PC-3 (cell line): Measurements from ENCODE around the gene ALDH8A1. TPM values are rescaled to one million over a fixed set of nuclear protein-coding genes. Genes with fewer than 3 reads are reported as not detected.

Experiments used
- ATAC-seq: fragments of 200-7000 bp; cut with Tn5 transposase; 2 replicates; pipeline ENCODE4 v1.9.1; 2020; ENCODE audit warnings: mild to moderate bottlenecking, moderate library complexity
- BruUV-seq: library from RNA; stranded (reverse); fragments of 400-500 nt; replicated peaks from 2 replicates; lab custom pipeline; 2021; lab: Mats Ljungman, UMichigan
- CTCF ChIA-PET: fragments of 300-600 bp; sonication (Branson Sonifier 250); formaldehyde crosslinking; loops from one replicate; lab custom pipeline; 2022; ENCODE audit warnings: antibody characterized with exemption; lab: Charles Lee
- POLR2A ChIA-PET: fragments of 300-600 bp; sonication (Branson Sonifier 250); formaldehyde crosslinking; loops from one replicate; lab custom pipeline; 2022; ENCODE audit warnings: antibody characterized with exemption; ENCODE audit not compliant: unreplicated experiment; lab: Charles Lee
- DNase-seq: peaks from one replicate; pipeline ENCODE4 v3.0.0-alpha.2; 2015
- H2AFZ ChIP-seq: fragments of 300-600 bp; sonication (generic); 2 replicates; pipeline ENCODE4 v1.6.0; 2016; ENCODE audit warnings: antibody characterized with exemption, low read length
- H3F3A ChIP-seq: fragments of 300-600 bp; sonication (generic); one replicate; pipeline ENCODE4 v1.6.0; 2017; ENCODE audit warnings: antibody characterized with exemption, low read length, control low read depth, mild to moderate bottlenecking; ENCODE audit not compliant: unreplicated experiment
- H3K27ac ChIP-seq: fragments of 300-600 bp; sonication (generic); 2 replicates; pipeline ENCODE4 v1.5.1; 2016; ENCODE audit warnings: mild to moderate bottlenecking, low read length
- H3K27me3 ChIP-seq: fragments of 300-600 bp; sonication (generic); 2 replicates; pipeline ENCODE4 v1.6.1; 2016; ENCODE audit warnings: low read length, mixed read lengths
- H3K36me3 ChIP-seq: fragments of 300-600 bp; sonication (generic); 2 replicates; pipeline ENCODE4 v1.6.1; 2016; ENCODE audit warnings: low read depth, mixed run types, low read length, mixed read lengths
- H3K4me1 ChIP-seq: fragments of 300-600 bp; sonication (generic); 2 replicates; pipeline ENCODE4 v1.5.1; 2016; ENCODE audit warnings: low read length; ENCODE audit not compliant: insufficient read depth
- H3K4me2 ChIP-seq: fragments of 300-600 bp; sonication (generic); 2 replicates; pipeline ENCODE4 v1.6.0; 2016; ENCODE audit warnings: low read length
- H3K4me3 ChIP-seq: fragments of 300-600 bp; sonication (generic); 2 replicates; pipeline ENCODE4 v1.5.1; 2016; ENCODE audit warnings: mild to moderate bottlenecking, low read length, mixed read lengths
- H3K79me2 ChIP-seq: fragments of 300-600 bp; sonication (generic); 2 replicates; pipeline ENCODE4 v1.6.1; 2017; ENCODE audit warnings: low read length, mixed read lengths
- H3K9ac ChIP-seq: fragments of 300-600 bp; sonication (generic); 2 replicates; pipeline ENCODE4 v1.6.0; 2016; ENCODE audit warnings: mild to moderate bottlenecking, low read length
- H3K9me2 ChIP-seq: fragments of 300-600 bp; sonication (generic); replicated peaks from 2 replicates; pipeline ENCODE4 v1.6.1; 2016; ENCODE audit warnings: mixed run types, low read length, mixed read lengths
- H3K9me3 ChIP-seq: fragments of 300-600 bp; sonication (generic); 2 replicates; pipeline ENCODE4 v1.6.1; 2016; ENCODE audit warnings: low read length, mixed read lengths
- H4K20me1 ChIP-seq: fragments of 300-600 bp; sonication (generic); 2 replicates; pipeline ENCODE4 v1.6.1; 2016; ENCODE audit warnings: low read length, mixed read lengths
- EZH2 ChIP-seq: fragments of 300-600 bp; sonication (generic); IDR thresholded peaks from one replicate; pipeline ENCODE4 v1.6.1; 2017; ENCODE audit warnings: antibody characterized with exemption, mild to moderate bottlenecking, low read length; ENCODE audit not compliant: unreplicated experiment
- EZH2phosphoT487 ChIP-seq: fragments of 300-600 bp; sonication (generic); IDR thresholded peaks from 2 replicates; pipeline ENCODE4 v1.6.1; 2018; ENCODE audit warnings: mild to moderate bottlenecking, antibody characterized with exemption, low read length, borderline replicate concordance
- intact Hi-C: fragments of 100-400 bp; cut with micrococcal nuclease; formaldehyde crosslinking; loops from 2 replicates; pipeline ENCODE4 v1.9.0; 2023
- total RNA-seq: library from RNA; depleted of rRNA; stranded (reverse); fragments of >200 nt; gene quantifications from 2 replicates; pipeline ENCODE4 v1.2.3, GENCODE V29; 2014
- TF ChIP-seq, protein P1 (sequence below): fragments of 300-600 bp; sonication (generic); conservative IDR thresholded peaks from 2 replicates; pipeline ENCODE4 v1.5.1; 2017; ENCODE audit warnings: antibody characterized with exemption, low read depth, mild to moderate bottlenecking, low read length

Gene ALDH8A1
- total RNA-seq, 1 experiment from 2014 or later, result 1.9 TPM

DNA sequence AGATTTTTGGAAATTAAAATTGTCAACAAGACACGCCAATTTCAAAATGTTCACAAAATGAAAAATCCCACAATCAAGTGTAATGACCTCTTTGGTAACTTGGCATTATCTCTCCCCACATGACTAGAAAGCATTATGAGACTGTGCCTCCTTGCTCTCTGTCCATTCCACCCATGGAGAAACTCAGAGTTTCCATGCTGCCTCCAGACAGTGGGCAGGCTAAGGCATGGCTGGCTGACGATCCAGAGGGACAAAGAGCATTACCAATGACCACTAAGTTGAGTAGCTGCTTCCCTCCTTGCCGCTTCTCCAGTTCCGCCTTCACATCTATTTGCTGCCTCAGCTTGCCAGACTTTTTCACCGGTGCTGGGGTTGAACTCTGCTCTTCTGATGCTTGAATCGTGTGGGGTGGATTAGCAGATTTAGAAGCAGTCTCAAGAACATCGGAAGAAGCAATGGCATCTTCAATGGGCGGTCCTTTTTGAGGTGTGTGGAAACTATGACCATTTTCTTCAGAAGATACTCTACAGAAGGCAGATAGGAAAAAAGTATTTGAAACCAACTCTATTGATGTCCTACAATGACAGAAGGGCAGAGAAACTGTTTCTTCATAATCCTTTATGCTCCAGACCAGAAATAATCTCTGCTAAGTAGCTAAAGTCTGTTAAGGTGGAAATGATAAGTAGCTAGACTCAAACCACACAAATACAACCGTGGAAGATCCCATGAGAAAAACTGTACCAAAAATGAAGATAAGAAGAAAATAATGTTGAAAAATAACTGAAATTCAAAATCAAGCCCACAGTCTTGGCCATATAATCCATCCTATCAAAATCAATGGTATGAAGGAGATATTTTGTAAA is 47.5 kb upstream of the ALDH8A1 start:
- no peak overlapping the region for H3K9ac ChIP-seq
- TF ChIP-seq EZH2phosphoT487 (no peak), EZH2 (no peak)
- TF ChIP-seq, protein P1, sequence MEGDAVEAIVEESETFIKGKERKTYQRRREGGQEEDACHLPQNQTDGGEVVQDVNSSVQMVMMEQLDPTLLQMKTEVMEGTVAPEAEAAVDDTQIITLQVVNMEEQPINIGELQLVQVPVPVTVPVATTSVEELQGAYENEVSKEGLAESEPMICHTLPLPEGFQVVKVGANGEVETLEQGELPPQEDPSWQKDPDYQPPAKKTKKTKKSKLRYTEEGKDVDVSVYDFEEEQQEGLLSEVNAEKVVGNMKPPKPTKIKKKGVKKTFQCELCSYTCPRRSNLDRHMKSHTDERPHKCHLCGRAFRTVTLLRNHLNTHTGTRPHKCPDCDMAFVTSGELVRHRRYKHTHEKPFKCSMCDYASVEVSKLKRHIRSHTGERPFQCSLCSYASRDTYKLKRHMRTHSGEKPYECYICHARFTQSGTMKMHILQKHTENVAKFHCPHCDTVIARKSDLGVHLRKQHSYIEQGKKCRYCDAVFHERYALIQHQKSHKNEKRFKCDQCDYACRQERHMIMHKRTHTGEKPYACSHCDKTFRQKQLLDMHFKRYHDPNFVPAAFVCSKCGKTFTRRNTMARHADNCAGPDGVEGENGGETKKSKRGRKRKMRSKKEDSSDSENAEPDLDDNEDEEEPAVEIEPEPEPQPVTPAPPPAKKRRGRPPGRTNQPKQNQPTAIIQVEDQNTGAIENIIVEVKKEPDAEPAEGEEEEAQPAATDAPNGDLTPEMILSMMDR, result no peak
- H3F3A ChIP-seq, result no peaks in the 10 kb centered on the region
- no peaks in the 10 kb centered on the region for H3K27me3 ChIP-seq
- H3K9me2 ChIP-seq, result no peaks in the 10 kb centered on the region
- intact Hi-C loops, result no loop called here
- no peak for DNase-seq
- no peaks in the 10 kb centered on the region for H3K4me1 ChIP-seq
- POLR2A ChIA-PET, result no interaction called here
- peaks cover 3% of the 10 kb centered on the region; the same call in 1 of the 2 replicates for H3K36me3 ChIP-seq
- no peak overlapping the region for H3K27ac ChIP-seq
- H4K20me1 ChIP-seq, result no peaks in the 10 kb centered on the region
- CTCF ChIA-PET, result no interaction called here
- H3K79me2 ChIP-seq, result no peaks in the 10 kb centered on the region
- no peak for ATAC-seq
- H2AFZ ChIP-seq, result no peak overlapping the region
- no peak overlapping the region for H3K4me3 ChIP-seq
- H3K4me2 ChIP-seq, result no peak overlapping the region
- no TSS peak for BruUV-seq
- H3K9me3 ChIP-seq, result no peaks in the 10 kb centered on the region

GRCh38 chr6:134995536-134995935 is 45.6 kb upstream of the ALDH8A1 start:
- Histone ChIP-seq H3K79me2 (no peaks in the 10 kb centered on the region), H3K9me3 (no peaks in the 10 kb centered on the region), H3K27ac (no peak overlapping the region), H3K27me3 (no peaks in the 10 kb centered on the region), H3K4me1 (no peaks in the 10 kb centered on the region), H3K4me3 (no peak overlapping the region), H2AFZ (no peak overlapping the region), H3K36me3 (0 out of 2 replicates have a peak, but pooled peaks cover 3% of the 10 kb centered on the region), H4K20me1 (no peaks in the 10 kb centered on the region), H3F3A (no peaks in the 10 kb centered on the region), H3K9me2 (no peaks in the 10 kb centered on the region), H3K4me2 (no peak overlapping the region), H3K9ac (no peak overlapping the region)
- BruUV-seq, result TSS peak; percentile 15
- DNase-seq (no peak), ATAC-seq (no peak)
- ChIA-PET CTCF (no interaction called here), POLR2A (no interaction called here)
- TF ChIP-seq, protein P1, result no peak
- intact Hi-C loops, result no loop called here

- CTCF ChIA-PET, result no interaction called here
- no TSS peak for BruUV-seq
- no peak overlapping the region for H3K4me2 ChIP-seq
Observed at GRCh38 chr6:134994431-134994830, 44.5 kb upstream of the ALDH8A1 start.

More at GRCh38 chr6:134994431-134994830, 44.5 kb upstream of the ALDH8A1 start:
- H3K36me3 ChIP-seq, result 0 out of 2 replicates have a peak, but pooled peaks cover 3% of the 10 kb centered on the region
- no peak overlapping the region for H2AFZ ChIP-seq
- intact Hi-C loops, result no loop called here
- H3K4me1 ChIP-seq, result no peaks in the 10 kb centered on the region
- H4K20me1 ChIP-seq, result no peaks in the 10 kb centered on the region
- no peaks in the 10 kb centered on the region for H3K79me2 ChIP-seq
- no peak for ATAC-seq
- H3K9me3 ChIP-seq, result no peaks in the 10 kb centered on the region
- H3K27ac ChIP-seq, result no peak overlapping the region
- TF ChIP-seq EZH2 (no peak), EZH2phosphoT487 (no peak)
- TF ChIP-seq, protein P1, result no peak
- H3F3A ChIP-seq, result no peaks in the 10 kb centered on the region
- no peaks in the 10 kb centered on the region for H3K27me3 ChIP-seq
- H3K4me3 ChIP-seq, result no peak overlapping the region
- POLR2A ChIA-PET, result no interaction called here
- no peak overlapping the region for H3K9ac ChIP-seq
- DNase-seq, result no peak
- no peaks in the 10 kb centered on the region for H3K9me2 ChIP-seq
